Thyroid gland (tissue), 4 donors: ENCODE measurements around the gene HAND1. TPM values are rescaled to one million over a fixed set of nuclear protein-coding genes. Genes with fewer than 3 reads are reported as not detected.

Experiments
- DNase-seq, 2 donors: peaks; one replicate each; pipeline ENCODE4 v3.0.0-alpha.2; 2019
- H3K27ac ChIP-seq, 3 donors: fragments of 200-600 bp; sonication (generic); 1 replicate in 2 of 3; 2 replicates in 1 of 3; pipeline ENCODE4 v1.5.1; 2016 to 2019; ENCODE audit warnings: mild to moderate bottlenecking in 1 of 3, moderate library complexity in 1 of 3
- H3K27me3 ChIP-seq: fragments of 200-600 bp; sonication (generic); one replicate; pipeline ENCODE4 v1.5.1; 2019
- H3K36me3 ChIP-seq, 2 donors: fragments of 200-600 bp; sonication (generic); one replicate each; pipeline ENCODE4 v1.5.1; 2016 to 2019
- H3K4me1 ChIP-seq, 2 donors: fragments of 200-600 bp; sonication (generic); one replicate each; pipeline ENCODE4 v1.5.1; 2017 to 2019
- H3K4me3 ChIP-seq, 3 donors: fragments of 200-600 bp; sonication (generic); replicated peaks in 1 of 3; 1 replicate in 2 of 3; 2 replicates in 1 of 3; pipeline ENCODE4 v1.5.1; 2016; ENCODE audit warnings: mild to moderate bottlenecking in 1 of 3
- H3K9me3 ChIP-seq: fragments of 200-600 bp; sonication (generic); one replicate; pipeline ENCODE4 v1.5.1; 2017
- CTCF ChIP-seq, 6 experiments: fragments of 200-600 bp in 3 of 6; fragments of 450-650 bp in 3 of 6; sonication (generic) in 3 of 6; IDR thresholded peaks; one replicate each; pipeline ENCODE4 v1.5.1; 2016 to 2019; ENCODE audit warnings: antibody characterized with exemption in 6 of 6, mild to moderate bottlenecking in 2 of 6, inconsistent platforms in 1 of 6, moderate library complexity in 1 of 6
- POLR2A ChIP-seq, 2 donors: fragments of 450-650 bp; IDR thresholded peaks; one replicate each; pipeline ENCODE4 v1.6.1; 2017; ENCODE audit warnings: antibody characterized with exemption in 2 of 2, mild to moderate bottlenecking in 2 of 2, moderate library complexity in 1 of 2
- WGBS, 2 donors: methylation state at CpG; one replicate each; pipeline ENCODE4 v1.1.5; 2017; 5-methylcytosine and 5-hydroxymethylcytosine counted together
- intact Hi-C: fragments of 100-400 bp; cut with DNase I; formaldehyde crosslinking; loops from one replicate; pipeline ENCODE4 v1.15.1; 2023
- total RNA-seq, 4 donors: library from RNA; depleted of rRNA; stranded (reverse); fragments of >200 nt; gene quantifications; one replicate each; pipeline ENCODE4 v1.2.3, GENCODE V29; 2016

Gene HAND1
- total RNA-seq, 4 donors from 2014 or later: not detected

- no peak overlapping the region for H3K4me3 ChIP-seq
- no peaks in the 10 kb centered on the region for H3K9me3 ChIP-seq
- no peaks in the 10 kb centered on the region for H3K27me3 ChIP-seq
- H3K27ac ChIP-seq: no peak overlapping the region
- no peaks in the 10 kb centered on the region for H3K4me1 ChIP-seq
- WGBS, 2 donors: 64 to 65% methylated on average over 2 of the region's 2 CpGs
- intact Hi-C loops: no loop called here
- TF ChIP-seq CTCF (IDR thresholded peaks at IDR 0.05): no peak
- no peak for TF ChIP-seq POLR2A (IDR thresholded peaks at IDR 0.05)
- DNase-seq: no peak
- H3K36me3 ChIP-seq: no peaks in the 10 kb centered on the region
These were observed 23.5 kb upstream of the HAND1 start for GRCh38 chr5:154501566-154501965.

GRCh38 chr5:154498994-154499393 is 21.0 kb upstream of the HAND1 start:
- 84 to 89% methylated on average over 2 of the region's 2 CpGs for WGBS, 2 donors
- no peaks in the 10 kb centered on the region for H3K27me3 ChIP-seq
- intact Hi-C loops: no loop called here
- H3K4me1 ChIP-seq: no peaks in the 10 kb centered on the region
- no peak overlapping the region for H3K27ac ChIP-seq
- H3K9me3 ChIP-seq: no peaks in the 10 kb centered on the region
- TF ChIP-seq CTCF (IDR thresholded peaks at IDR 0.05) (no peak), POLR2A (IDR thresholded peaks at IDR 0.05) (no peak)
- H3K4me3 ChIP-seq: no peak overlapping the region
- H3K36me3 ChIP-seq: no peaks in the 10 kb centered on the region
- no peak for DNase-seq

GRCh38 chr5:154498591-154498990 is 20.6 kb upstream of the HAND1 start:
- no peak for DNase-seq
- Histone ChIP-seq H3K27ac (no peak overlapping the region), H3K9me3 (no peaks in the 10 kb centered on the region), H3K4me3 (no peak overlapping the region), H3K36me3 (no peaks in the 10 kb centered on the region), H3K27me3 (no peaks in the 10 kb centered on the region), H3K4me1 (no peaks in the 10 kb centered on the region)
- intact Hi-C loops: no loop called here
- WGBS, 2 donors: 81 to 97% methylated on average over 1 of the region's 1 CpG
- TF ChIP-seq POLR2A (IDR thresholded peaks at IDR 0.05): no peak
- TF ChIP-seq CTCF (IDR thresholded peaks at IDR 0.05): no peak

GRCh38 chr5:154494036-154494435 is 16.0 kb upstream of the HAND1 start:
- H3K36me3 ChIP-seq: no peaks in the 10 kb centered on the region
- H3K27me3 ChIP-seq: peaks cover 5% of the 10 kb centered on the region
- intact Hi-C loops: no loop called here
- no peaks in the 10 kb centered on the region for H3K9me3 ChIP-seq
- no peak overlapping the region for H3K27ac ChIP-seq
- DNase-seq: no peak
- no peak for TF ChIP-seq POLR2A (IDR thresholded peaks at IDR 0.05)
- TF ChIP-seq CTCF (IDR thresholded peaks at IDR 0.05): no peak
- no peak overlapping the region for H3K4me3 ChIP-seq
- WGBS, 2 donors: 72 to 87% methylated on average over 4 of the region's 4 CpGs
- H3K4me1 ChIP-seq: no peaks in the 10 kb centered on the region

- Histone ChIP-seq H3K27me3 (peaks cover 6% of the 10 kb centered on the region), H3K4me3 (no peak overlapping the region), H3K36me3 (no peaks in the 10 kb centered on the region), H3K27ac (no peak overlapping the region), H3K4me1 (no peaks in the 10 kb centered on the region), H3K9me3 (no peaks in the 10 kb centered on the region)
- DNase-seq: no peak
- intact Hi-C loops: no loop called here
- WGBS, 2 donors: 55 to 56% methylated on average over 12 to 19 of the region's 29 CpGs
- TF ChIP-seq POLR2A (IDR thresholded peaks at IDR 0.05): no peak
- no peak for TF ChIP-seq CTCF (IDR thresholded peaks at IDR 0.05)
These were observed 15.2 kb upstream of the HAND1 start for GRCh38 chr5:154493274-154493673.
